ENCODE results near the gene GIPC2.

DNA sequence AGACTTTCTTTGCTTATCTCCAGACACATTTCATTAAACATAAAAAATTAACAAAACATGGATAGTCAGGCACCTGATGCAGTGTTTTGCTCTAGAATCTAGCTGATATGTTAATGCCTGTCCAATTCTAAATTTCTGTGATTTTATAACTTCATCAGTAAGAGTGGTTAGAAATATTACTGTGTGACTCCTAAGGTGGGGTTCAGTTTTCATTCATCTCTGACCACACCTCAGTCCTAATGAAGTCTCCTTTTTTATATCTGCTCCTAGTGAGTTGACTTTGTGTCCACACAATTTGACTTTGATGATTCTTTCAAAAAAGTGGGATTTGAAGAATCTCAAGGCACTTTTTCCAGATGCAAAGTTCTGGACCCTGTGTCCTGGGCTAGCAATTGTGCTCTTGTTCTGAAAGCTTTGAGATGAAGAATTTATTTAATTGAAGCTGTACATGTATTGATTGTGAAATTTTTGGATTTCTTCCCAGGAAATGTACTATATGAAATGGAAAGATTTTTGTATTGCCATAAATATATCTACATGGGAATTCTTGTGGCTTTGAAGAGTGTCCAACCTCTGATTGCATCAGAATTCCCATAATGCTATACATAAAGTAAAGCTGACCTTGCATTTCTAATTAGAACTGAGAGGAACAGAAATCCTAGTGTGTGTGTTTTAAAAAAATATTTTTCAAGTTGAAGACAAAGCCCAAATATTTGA is 111.2 kb downstream of the GIPC2 start:
- TF ChIP-seq, protein P1, sequence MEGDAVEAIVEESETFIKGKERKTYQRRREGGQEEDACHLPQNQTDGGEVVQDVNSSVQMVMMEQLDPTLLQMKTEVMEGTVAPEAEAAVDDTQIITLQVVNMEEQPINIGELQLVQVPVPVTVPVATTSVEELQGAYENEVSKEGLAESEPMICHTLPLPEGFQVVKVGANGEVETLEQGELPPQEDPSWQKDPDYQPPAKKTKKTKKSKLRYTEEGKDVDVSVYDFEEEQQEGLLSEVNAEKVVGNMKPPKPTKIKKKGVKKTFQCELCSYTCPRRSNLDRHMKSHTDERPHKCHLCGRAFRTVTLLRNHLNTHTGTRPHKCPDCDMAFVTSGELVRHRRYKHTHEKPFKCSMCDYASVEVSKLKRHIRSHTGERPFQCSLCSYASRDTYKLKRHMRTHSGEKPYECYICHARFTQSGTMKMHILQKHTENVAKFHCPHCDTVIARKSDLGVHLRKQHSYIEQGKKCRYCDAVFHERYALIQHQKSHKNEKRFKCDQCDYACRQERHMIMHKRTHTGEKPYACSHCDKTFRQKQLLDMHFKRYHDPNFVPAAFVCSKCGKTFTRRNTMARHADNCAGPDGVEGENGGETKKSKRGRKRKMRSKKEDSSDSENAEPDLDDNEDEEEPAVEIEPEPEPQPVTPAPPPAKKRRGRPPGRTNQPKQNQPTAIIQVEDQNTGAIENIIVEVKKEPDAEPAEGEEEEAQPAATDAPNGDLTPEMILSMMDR (IDR thresholded peaks at IDR 0.05): no peak
- TF ChIP-seq POLR2A (IDR thresholded peaks at IDR 0.05): no peak

All from suprapubic skin (tissue), 3 donors.